Keratinocyte (primary cell): ENCODE data around the gene ZNF787.

Experiments used
- EZH2 ChIP-seq: IDR thresholded peaks from one replicate; pipeline ENCODE4 v1.6.1; 2012; ENCODE audit warnings: inconsistent platforms, mild to moderate bottlenecking, low read length, moderate library complexity
- TF ChIP-seq, protein P1 (sequence below), 3 experiments: IDR thresholded peaks in 1 of 3; conservative IDR thresholded peaks in 1 of 3; optimal IDR thresholded peaks in 1 of 3; 2 replicates in 2 of 3; 3 replicates in 1 of 3; pipeline versions ENCODE3 to v1.5.1; 2011; ENCODE audit warnings: low read length in 3 of 3, mild to moderate bottlenecking in 3 of 3, moderate library complexity in 2 of 3, control low read depth in 1 of 3, inconsistent platforms in 1 of 3; ENCODE audit not compliant: insufficient read depth in 2 of 3; ENCODE audit errors: extremely low read depth in 1 of 3

DNA sequence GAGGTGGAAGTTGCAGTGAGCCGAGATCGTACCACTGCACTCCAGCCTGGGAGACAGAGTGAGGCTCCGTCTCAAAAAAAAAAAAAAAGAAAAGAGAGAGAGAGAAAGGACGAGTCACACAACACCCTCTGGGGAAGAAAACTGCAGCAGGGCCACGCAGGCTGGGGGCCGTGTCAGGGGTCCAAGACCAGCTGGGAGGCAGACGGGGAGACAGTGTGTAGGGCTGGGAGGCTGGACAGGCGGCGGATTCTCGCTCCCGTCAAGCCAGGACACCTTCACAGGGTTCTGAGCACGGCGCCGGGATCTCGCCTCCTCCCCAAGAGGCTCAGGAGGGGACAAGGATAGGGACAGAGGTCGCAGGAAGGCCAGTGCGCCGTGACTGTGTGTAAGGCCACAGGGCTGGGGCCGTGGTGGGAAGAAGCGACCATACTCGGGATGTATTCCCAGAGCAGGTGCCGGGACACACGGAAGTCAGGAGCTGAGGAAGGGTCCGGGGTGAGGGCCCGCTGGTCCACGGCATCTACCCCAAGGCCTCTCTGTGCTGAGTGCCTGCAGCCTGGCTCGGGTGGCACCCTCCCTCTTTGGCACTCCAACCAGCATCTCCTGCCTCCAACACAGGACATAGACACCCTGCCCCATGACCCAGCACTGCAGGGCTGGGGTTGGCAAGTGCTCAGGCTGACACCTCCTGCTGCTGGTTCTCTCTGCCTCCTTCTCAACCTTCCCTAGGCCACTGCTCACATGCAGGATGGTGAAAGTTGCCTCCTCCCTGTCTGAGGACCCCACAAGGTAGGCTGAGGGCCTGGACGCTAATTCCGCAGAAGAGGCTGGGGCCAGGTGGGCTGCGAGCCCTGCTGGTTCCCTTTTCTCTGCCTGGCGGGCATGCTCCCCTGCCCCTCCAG, 21.2 kb downstream of the ZNF787 start:
- TF ChIP-seq, protein P1, sequence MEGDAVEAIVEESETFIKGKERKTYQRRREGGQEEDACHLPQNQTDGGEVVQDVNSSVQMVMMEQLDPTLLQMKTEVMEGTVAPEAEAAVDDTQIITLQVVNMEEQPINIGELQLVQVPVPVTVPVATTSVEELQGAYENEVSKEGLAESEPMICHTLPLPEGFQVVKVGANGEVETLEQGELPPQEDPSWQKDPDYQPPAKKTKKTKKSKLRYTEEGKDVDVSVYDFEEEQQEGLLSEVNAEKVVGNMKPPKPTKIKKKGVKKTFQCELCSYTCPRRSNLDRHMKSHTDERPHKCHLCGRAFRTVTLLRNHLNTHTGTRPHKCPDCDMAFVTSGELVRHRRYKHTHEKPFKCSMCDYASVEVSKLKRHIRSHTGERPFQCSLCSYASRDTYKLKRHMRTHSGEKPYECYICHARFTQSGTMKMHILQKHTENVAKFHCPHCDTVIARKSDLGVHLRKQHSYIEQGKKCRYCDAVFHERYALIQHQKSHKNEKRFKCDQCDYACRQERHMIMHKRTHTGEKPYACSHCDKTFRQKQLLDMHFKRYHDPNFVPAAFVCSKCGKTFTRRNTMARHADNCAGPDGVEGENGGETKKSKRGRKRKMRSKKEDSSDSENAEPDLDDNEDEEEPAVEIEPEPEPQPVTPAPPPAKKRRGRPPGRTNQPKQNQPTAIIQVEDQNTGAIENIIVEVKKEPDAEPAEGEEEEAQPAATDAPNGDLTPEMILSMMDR (optimal IDR thresholded peaks at IDR 0.05 in 1 of 3, IDR thresholded peaks at IDR 0.05 in 1 of 3, conservative IDR thresholded peaks at IDR 0.05 in 1 of 3; ENCODE audit: extremely low read depth in 1 of 3, insufficient read depth in 2 of 3, low read length in 3 of 3), result no peak
- no peak for TF ChIP-seq EZH2
